Fibroblast of skin of scalp (primary cell): ENCODE measurements around the gene KCNAB1.
"Not testable (repeated sequence)": the region's sequence is repeated elsewhere in the genome, so short reads cannot be mapped to it uniquely, and the experiment has no call there.

Experiments
- DNase-seq: peaks from one replicate; pipeline ENCODE4 v3.0.0-alpha.2; 2013

The KCNAB1 gene

GRCh38 chr3:156273111-156273694, 152.8 kb downstream of the KCNAB1 start:
- DNase-seq, result no peak

GRCh38 chr3:156274791-156275190, 154.4 kb downstream of the KCNAB1 start:
- no peak for DNase-seq

- not testable (repeated sequence) for DNase-seq
Measured at GRCh38 chr3:156284637-156285036, 164.3 kb downstream of the KCNAB1 start.

GRCh38 chr3:156285626-156286025, 165.2 kb downstream of the KCNAB1 start:
- no peak for DNase-seq

GRCh38 chr3:156290924-156291271, 170.5 kb downstream of the KCNAB1 start:
- no peak for DNase-seq

- peak; percentile 5 for DNase-seq
Measured at GRCh38 chr3:156291272-156292123, 171.1 kb downstream of the KCNAB1 start.

- no peak for DNase-seq
Measured at GRCh38 chr3:156293566-156293965, 173.2 kb downstream of the KCNAB1 start.

GRCh38 chr3:156297582-156297981, 177.2 kb downstream of the KCNAB1 start:
- DNase-seq, result no peak

GRCh38 chr3:156298014-156298413, 177.6 kb downstream of the KCNAB1 start:
- DNase-seq, result no peak

- no peak for DNase-seq
Measured at GRCh38 chr3:156298938-156299337, 178.6 kb downstream of the KCNAB1 start.

GRCh38 chr3:156299569-156299968, 179.2 kb downstream of the KCNAB1 start:
- DNase-seq, result no peak

GRCh38 chr3:156300371-156300770, 180.0 kb downstream of the KCNAB1 start:
- DNase-seq, result no peak

- no peak for DNase-seq
Measured at GRCh38 chr3:156300929-156301840, 180.8 kb downstream of the KCNAB1 start.

GRCh38 chr3:156303001-156303707, 182.8 kb downstream of the KCNAB1 start:
- no peak for DNase-seq

- peak; percentile 47 for DNase-seq
Measured at GRCh38 chr3:156304406-156304805, 184.0 kb downstream of the KCNAB1 start.

- no peak for DNase-seq
Measured at GRCh38 chr3:156305672-156306071, 185.3 kb downstream of the KCNAB1 start.

GRCh38 chr3:156307704-156308103, 187.3 kb downstream of the KCNAB1 start:
- peak; percentile 74 for DNase-seq

- DNase-seq, result no peak
Measured at GRCh38 chr3:156311431-156311830, 191.1 kb downstream of the KCNAB1 start.

- DNase-seq, result no peak
Measured at GRCh38 chr3:156311930-156312329, 191.6 kb downstream of the KCNAB1 start.

GRCh38 chr3:156316076-156316475, 195.7 kb downstream of the KCNAB1 start:
- no peak for DNase-seq

GRCh38 chr3:156317462-156318074, 197.2 kb downstream of the KCNAB1 start:
- peak; percentile 15 for DNase-seq

GRCh38 chr3:156321945-156322344, 201.6 kb downstream of the KCNAB1 start:
- no peak for DNase-seq
